ENCODE measurements around the gene AP5Z1. TPM values are rescaled to one million over a fixed set of nuclear protein-coding genes. Genes with fewer than 3 reads are reported as not detected.

Gene AP5Z1
- polyA plus RNA-seq, 4 donors, result 14.1 to 32.9 (median 15.7) TPM

GRCh38 chr7:4835398-4836205 lies 60.2 kb downstream of the AP5Z1 start:
- DNase-seq (ENCODE audit: low read depth in 4 of 4, low spot score in 3 of 4), result no peak

GRCh38 chr7:4836206-4836661 lies 60.8 kb downstream of the AP5Z1 start:
- no peak for DNase-seq (ENCODE audit: low read depth in 4 of 4, low spot score in 3 of 4)

- no peak for DNase-seq (ENCODE audit: low read depth in 4 of 4, low spot score in 3 of 4)
Observed at GRCh38 chr7:4837041-4837802, 61.8 kb downstream of the AP5Z1 start.

GRCh38 chr7:4837803-4838625 lies 62.6 kb downstream of the AP5Z1 start:
- DNase-seq (ENCODE audit: low read depth in 4 of 4, low spot score in 3 of 4), result no peak

- no peak for DNase-seq (ENCODE audit: low read depth in 4 of 4, low spot score in 3 of 4)
Observed at GRCh38 chr7:4838626-4839334, 63.4 kb downstream of the AP5Z1 start.

- no peak for DNase-seq (ENCODE audit: low read depth in 4 of 4, low spot score in 3 of 4)
Observed at GRCh38 chr7:4840079-4840501, 64.7 kb downstream of the AP5Z1 start.

Other genes with a start within 250 kb of the AP5Z1 start
- gene FOXK1, start 93.3 kb upstream of the AP5Z1 start, polyA plus RNA-seq (ENCODE audit: insufficient read length in 4 of 4), result 10 to 100 TPM; 12.9 to 17.4 (median 15.2) TPM
- under 1 TPM; 0.05 to 0.14 (median 0.11) TPM for gene PAPOLB, start 86.4 kb downstream of the AP5Z1 start, polyA plus RNA-seq (ENCODE audit: insufficient read length in 4 of 4)
- gene RADIL, start 108.1 kb downstream of the AP5Z1 start, polyA plus RNA-seq (ENCODE audit: insufficient read length in 4 of 4), result 1 to 10 TPM; 1.4 to 4.0 (median 2.9) TPM
- under 1 TPM; 0.06 to 0.18 (median 0.11) TPM for gene MMD2, start 183.6 kb downstream of the AP5Z1 start, polyA plus RNA-seq (ENCODE audit: insufficient read length in 4 of 4)